Astrocyte of the cerebellum (primary cell): ENCODE data around the gene KIF24.

Experiments
- DNase-seq: peaks from one replicate; pipeline ENCODE4 v3.0.0-alpha.2; 2011; ENCODE audit warnings: low read depth
- H3K4me3 ChIP-seq: 2 replicates; pipeline ENCODE4 v1.5.1; 2011; ENCODE audit warnings: mild to moderate bottlenecking, low read depth, low read length, moderate library complexity
- CTCF ChIP-seq: IDR thresholded peaks from 2 replicates; pipeline ENCODE4 v1.5.1; 2012; ENCODE audit warnings: low read length, low read depth, moderate library complexity, mild to moderate bottlenecking; ENCODE audit errors: missing control alignments
- in situ Hi-C: cut with HindIII; loops from 2 replicates; pipeline ENCODE4 v1.10.0; 2017; ENCODE audit warnings: low sequenced_read_pairs

KIF24 gene

GRCh38 chr9:34334337-34334824 is 5.3 kb upstream of the KIF24 start:
- DNase-seq = no peak

GRCh38 chr9:34333836-34334235 is 4.8 kb upstream of the KIF24 start:
- no peak overlapping the region for H3K4me3 ChIP-seq
- TF ChIP-seq CTCF = no peak
- in situ Hi-C loops = no loop called here
- no peak for DNase-seq

More at GRCh38 chr9:34334337-34334824, 5.3 kb upstream of the KIF24 start:
- in situ Hi-C loops = no loop called here
- no peak overlapping the region for H3K4me3 ChIP-seq
- no peak for TF ChIP-seq CTCF

GRCh38 chr9:34332076-34332964 is 3.3 kb upstream of the KIF24 start:
- no peak for DNase-seq
- no peak overlapping the region for H3K4me3 ChIP-seq
- in situ Hi-C loops = no loop called here
- peak; percentile 63 for TF ChIP-seq CTCF

- no peak for TF ChIP-seq CTCF
- no peak for DNase-seq
- in situ Hi-C loops = no loop called here
Observed at GRCh38 chr9:34331196-34331595, 2.1 kb upstream of the KIF24 start.

GRCh38 chr9:34328500-34328986 is 525 bp downstream of the KIF24 start:
- H3K4me3 ChIP-seq = peak overlapping the region; percentile 81
- DNase-seq = no peak
- in situ Hi-C loops = no loop called here
- TF ChIP-seq CTCF = no peak

More at GRCh38 chr9:34331196-34331595, 2.1 kb upstream of the KIF24 start:
- no peak overlapping the region for H3K4me3 ChIP-seq

GRCh38 chr9:34326690-34327089 is 2.4 kb downstream of the KIF24 start:
- no peak for TF ChIP-seq CTCF
- DNase-seq = no peak
- no peak overlapping the region for H3K4me3 ChIP-seq
- in situ Hi-C loops = no loop called here
